ENCODE results near the gene MBTPS2. TPM values are rescaled to one million over a fixed set of nuclear protein-coding genes. Genes with fewer than 3 reads are reported as not detected.

The MBTPS2 gene
- total and polyA plus RNA-seq, 9 of the 15 experiments (the other 6 are each of a cell fraction or from before 2014, with no cell fraction given) = 2.3 to 18.7 (median 4.0) TPM

DNA sequence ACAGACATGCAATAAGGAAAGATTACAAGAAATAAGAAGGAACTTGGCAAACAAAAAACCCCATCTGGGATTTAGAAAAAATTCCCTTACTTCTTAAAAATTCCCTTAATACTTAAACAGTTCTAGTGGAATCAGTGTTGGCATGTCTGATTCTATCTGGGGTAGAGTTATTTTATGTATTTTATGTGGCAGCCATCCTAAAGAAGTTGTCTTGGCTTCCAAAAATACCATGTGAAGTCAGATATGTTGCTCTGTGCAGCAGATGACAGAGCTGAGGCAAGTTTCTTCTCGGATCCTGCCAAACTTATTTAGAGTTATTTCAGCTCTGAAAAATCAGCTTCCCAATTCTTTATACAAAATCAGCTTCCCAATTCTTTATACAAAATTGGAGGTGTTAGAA, 31.1 kb downstream of the MBTPS2 start (continued):
- TF ChIP-seq ZNF212 (CRISPR knock-in tag; IDR thresholded peaks at IDR 0.05) (no peak), DPF2 (IDR thresholded peaks at IDR 0.05) (no peak), NFE2 (IDR thresholded peaks at IDR 0.05; ENCODE audit: low read depth) (no peak), ZNF707 (CRISPR knock-in tag; conservative IDR thresholded peaks at IDR 0.05) (no peak), ZNF778 (CRISPR knock-in tag; IDR thresholded peaks at IDR 0.05) (no peak), ETV1 (tag; conservative IDR thresholded peaks at IDR 0.05; ENCODE audit: low read depth) (no peak), POLR3A (IDR thresholded peaks at IDR 0.05; ENCODE audit: borderline replicate concordance, extremely low read depth, insufficient read depth, insufficient read length) (no peak), HOXB6 (CRISPR knock-in tag; IDR thresholded peaks at IDR 0.05; ENCODE audit: borderline replicate concordance) (no peak)
- TF ChIP-seq, protein P1, sequence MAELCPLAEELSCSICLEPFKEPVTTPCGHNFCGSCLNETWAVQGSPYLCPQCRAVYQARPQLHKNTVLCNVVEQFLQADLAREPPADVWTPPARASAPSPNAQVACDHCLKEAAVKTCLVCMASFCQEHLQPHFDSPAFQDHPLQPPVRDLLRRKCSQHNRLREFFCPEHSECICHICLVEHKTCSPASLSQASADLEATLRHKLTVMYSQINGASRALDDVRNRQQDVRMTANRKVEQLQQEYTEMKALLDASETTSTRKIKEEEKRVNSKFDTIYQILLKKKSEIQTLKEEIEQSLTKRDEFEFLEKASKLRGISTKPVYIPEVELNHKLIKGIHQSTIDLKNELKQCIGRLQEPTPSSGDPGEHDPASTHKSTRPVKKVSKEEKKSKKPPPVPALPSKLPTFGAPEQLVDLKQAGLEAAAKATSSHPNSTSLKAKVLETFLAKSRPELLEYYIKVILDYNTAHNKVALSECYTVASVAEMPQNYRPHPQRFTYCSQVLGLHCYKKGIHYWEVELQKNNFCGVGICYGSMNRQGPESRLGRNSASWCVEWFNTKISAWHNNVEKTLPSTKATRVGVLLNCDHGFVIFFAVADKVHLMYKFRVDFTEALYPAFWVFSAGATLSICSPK (IDR thresholded peaks at IDR 0.05; ENCODE audit: borderline replicate concordance) = no peak
- TF ChIP-seq, protein P2, sequence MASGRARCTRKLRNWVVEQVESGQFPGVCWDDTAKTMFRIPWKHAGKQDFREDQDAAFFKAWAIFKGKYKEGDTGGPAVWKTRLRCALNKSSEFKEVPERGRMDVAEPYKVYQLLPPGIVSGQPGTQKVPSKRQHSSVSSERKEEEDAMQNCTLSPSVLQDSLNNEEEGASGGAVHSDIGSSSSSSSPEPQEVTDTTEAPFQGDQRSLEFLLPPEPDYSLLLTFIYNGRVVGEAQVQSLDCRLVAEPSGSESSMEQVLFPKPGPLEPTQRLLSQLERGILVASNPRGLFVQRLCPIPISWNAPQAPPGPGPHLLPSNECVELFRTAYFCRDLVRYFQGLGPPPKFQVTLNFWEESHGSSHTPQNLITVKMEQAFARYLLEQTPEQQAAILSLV (tag; IDR thresholded peaks at IDR 0.05) = no peak

All from K562 (cell line).